ENCODE measurements around the gene CRIP2.

GRCh38 chr14:105482486-105483110 is 8.0 kb downstream of the CRIP2 start:
- TF ChIP-seq CTCF (IDR thresholded peaks at IDR 0.05), result no peak
- TF ChIP-seq POLR2A (IDR thresholded peaks at IDR 0.05), result no peak
